GM12864 (cell line): ENCODE data around the gene TDRD9.

ENCODE experiments used
- DNase-seq: peaks from one replicate; pipeline ENCODE4 v3.0.0-alpha.2; 2011; ENCODE audit warnings: low read depth
- H3K4me3 ChIP-seq: 2 replicates; pipeline ENCODE4 v1.5.1; 2011; ENCODE audit warnings: mild to moderate bottlenecking, low read depth, low read length, control low read depth
- TF ChIP-seq, protein P1 (sequence below): IDR thresholded peaks from 2 replicates; pipeline ENCODE4 v1.5.1; 2011; ENCODE audit warnings: low read depth, mild to moderate bottlenecking, moderate library complexity, low read length, control low read depth, inconsistent platforms; ENCODE audit errors: missing control alignments

TDRD9 gene

DNA sequence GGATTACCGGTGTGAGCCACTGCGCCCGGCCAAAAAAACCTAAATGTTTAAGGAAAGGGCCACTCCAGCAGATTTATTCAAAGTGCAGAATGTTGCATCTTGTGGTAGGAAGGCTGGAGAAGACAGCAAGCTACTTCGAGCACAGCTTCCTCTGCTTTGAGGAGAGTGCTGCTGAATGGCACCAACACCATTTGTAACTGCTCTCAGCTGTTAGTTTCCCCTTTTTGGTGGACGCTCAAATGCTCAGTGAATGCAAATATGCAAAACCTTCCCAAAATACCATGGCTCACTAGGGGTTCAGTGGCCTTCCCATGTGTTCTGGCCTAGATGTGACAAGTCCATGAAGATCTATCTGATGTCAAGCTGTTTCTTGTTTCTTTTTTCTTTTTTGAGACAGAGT, 2.9 kb upstream of the TDRD9 start:
- TF ChIP-seq, protein P1, sequence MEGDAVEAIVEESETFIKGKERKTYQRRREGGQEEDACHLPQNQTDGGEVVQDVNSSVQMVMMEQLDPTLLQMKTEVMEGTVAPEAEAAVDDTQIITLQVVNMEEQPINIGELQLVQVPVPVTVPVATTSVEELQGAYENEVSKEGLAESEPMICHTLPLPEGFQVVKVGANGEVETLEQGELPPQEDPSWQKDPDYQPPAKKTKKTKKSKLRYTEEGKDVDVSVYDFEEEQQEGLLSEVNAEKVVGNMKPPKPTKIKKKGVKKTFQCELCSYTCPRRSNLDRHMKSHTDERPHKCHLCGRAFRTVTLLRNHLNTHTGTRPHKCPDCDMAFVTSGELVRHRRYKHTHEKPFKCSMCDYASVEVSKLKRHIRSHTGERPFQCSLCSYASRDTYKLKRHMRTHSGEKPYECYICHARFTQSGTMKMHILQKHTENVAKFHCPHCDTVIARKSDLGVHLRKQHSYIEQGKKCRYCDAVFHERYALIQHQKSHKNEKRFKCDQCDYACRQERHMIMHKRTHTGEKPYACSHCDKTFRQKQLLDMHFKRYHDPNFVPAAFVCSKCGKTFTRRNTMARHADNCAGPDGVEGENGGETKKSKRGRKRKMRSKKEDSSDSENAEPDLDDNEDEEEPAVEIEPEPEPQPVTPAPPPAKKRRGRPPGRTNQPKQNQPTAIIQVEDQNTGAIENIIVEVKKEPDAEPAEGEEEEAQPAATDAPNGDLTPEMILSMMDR = no peak
- no peak overlapping the region for H3K4me3 ChIP-seq
- DNase-seq = no peak

DNA sequence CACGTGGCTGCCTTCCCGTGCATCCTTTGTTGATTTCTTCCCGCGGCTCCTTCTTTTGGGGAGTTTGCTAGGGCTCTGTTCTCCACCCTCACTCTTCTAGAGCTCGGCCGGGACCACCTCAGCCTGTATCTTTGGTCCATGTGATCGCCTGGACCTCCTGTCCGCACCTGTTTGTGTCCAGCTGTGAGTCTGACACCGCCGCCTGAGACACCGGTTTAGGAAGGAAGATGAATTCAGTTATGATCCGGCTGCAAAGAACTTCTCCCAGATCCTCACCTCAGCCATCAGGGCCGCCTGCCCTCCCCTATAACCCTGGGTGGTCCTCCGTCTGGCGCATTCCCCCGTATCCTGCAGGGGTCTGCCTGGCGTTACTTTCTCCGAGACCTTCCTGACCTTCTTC, 690 bp upstream of the TDRD9 start:
- TF ChIP-seq, protein P1 = no peak

DNA sequence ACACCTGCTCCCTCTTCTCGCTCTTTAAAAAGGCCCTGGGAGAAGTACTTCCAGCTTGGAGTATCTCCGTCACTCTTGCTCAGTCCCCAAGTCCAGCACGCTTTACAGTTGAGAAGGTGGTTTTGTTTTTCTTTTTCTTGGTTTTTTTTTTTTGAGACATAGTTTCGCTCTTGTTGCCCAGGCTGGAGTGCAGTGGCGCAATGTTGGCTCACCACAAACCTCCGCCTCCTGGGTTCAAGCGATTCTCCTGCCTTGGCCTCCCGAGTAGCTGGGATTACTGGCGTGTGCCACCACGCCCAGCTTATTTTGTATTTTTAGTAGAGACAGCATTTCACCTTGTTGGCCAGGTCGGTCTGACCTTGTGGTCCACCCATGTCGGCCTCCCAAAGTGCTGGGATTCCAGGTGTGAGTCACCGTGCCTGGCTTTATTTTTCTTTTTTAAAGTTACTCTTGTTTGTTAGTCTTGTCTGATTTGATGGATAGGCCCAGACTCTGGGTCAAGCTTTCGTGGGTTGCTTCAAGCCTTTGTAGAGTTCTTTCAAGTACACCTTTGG, 1.9 kb downstream of the TDRD9 start:
- no peak overlapping the region for H3K4me3 ChIP-seq
- DNase-seq = no peak
- TF ChIP-seq, protein P1 = no peak

More for the DNA sequence above, 690 bp upstream of the TDRD9 start:
- no peak overlapping the region for H3K4me3 ChIP-seq
- DNase-seq = no peak

DNA sequence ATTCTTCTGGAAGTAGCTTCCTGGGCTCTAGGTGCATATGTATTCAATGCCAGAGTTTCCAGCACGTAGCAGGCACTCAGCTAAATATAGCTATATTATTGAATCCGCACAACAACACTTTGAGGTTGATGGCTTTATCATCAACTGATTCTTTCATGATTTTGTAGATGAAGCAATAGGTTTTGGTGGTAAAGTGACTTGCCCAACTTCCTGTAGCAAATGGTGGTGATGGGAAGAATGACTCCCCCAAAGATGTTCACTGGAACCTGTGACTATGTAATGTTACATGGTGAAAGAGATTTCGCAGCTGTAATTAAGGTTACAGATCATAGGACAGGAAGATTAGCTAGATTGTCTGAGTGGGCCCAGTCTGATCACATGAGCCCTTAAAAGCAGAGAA, 3.2 kb downstream of the TDRD9 start:
- TF ChIP-seq, protein P1 = no peak
- DNase-seq = no peak

DNA sequence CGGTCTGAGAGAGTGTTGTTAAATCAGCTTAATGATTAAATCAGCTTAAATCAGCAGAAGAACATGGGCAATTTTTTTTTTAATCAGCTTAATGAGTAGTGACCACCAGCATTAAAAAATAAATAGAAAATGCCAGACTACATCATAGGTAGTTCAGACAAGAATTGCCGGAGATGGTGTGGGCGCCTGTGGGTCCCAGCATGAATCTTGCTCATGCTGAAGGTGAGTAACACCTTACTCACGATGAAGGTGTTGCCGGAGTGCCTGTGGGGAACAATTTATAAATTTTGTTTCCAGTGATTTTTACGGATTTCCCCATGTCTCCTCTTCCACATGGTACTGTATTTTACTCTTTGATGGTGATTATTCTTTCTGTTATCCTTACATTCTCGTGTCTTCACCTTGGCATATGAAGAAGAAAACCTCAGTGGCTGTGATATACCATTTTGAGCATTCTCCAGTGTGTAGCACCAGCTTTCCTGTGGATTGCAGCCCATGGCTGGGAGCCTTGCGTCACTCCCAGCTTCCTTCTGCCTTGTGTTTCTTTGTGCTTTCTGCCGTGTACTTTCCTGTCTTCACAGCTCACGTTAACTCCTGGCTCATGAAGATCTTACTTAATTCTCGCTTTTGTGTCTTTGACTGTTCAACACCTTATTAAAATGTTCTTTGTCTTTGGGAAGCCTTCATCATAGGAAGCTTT, 4.7 kb downstream of the TDRD9 start:
- TF ChIP-seq, protein P1 = no peak
- DNase-seq = no peak
- no peak overlapping the region for H3K4me3 ChIP-seq

More for the DNA sequence above, 3.2 kb downstream of the TDRD9 start:
- H3K4me3 ChIP-seq = no peak overlapping the region

DNA sequence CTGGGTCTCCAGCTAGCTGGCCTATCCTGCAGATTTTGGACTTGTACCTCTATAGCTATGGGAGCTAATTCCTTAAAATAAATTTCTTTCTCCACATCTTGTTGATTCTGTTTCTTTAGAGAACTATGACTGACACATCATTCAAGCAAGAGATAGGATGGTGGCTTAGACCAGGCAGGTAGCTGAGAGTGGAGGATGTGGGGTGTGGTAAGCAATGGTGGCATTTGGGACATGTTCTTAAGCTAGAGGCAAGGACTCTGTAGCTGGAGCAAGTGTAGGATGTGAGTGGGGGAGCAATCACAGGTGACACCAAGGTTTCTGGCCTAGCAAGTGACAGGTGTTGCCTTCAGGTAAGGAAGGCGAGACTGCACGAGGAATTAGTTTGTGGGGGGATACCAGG, 6.8 kb downstream of the TDRD9 start:
- H3K4me3 ChIP-seq = no peak overlapping the region
- TF ChIP-seq, protein P1 = no peak
- no peak for DNase-seq

DNA sequence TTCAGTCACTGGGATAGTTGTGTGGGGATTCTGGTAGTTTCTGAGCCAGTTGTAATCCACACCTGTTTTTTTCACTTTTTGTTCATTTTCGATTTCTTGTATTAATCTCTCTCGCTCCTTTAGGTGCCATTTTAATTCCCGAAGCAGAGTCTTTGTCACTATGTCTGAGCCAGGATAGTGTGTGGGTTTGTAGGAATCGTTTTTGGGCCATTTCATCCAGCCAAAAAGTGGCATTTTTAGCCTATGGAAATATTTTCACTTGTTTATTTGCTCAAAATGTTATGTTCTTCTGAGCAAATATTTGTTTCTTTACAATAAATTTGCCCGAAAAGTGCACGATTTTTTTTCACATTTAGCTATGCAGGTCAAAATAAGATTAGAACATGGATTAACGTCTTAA, 13.2 kb downstream of the TDRD9 start:
- no peak overlapping the region for H3K4me3 ChIP-seq
- TF ChIP-seq, protein P1 = no peak
- DNase-seq = no peak
